Fibroblast of skin of left biceps (primary cell): ENCODE data around the gene SUGCT.
"Not testable (repeated sequence)": the region's sequence is repeated elsewhere in the genome, so short reads cannot be mapped to it uniquely, and the experiment has no call there.

Experiments used
- DNase-seq, 2 experiments: peaks; one replicate each; pipeline ENCODE4 v3.0.0-alpha.2; 2013; ENCODE audit warnings: low read depth in 2 of 2

SUGCT gene

GRCh38 chr7:40138973-40139372, 4.2 kb downstream of the SUGCT start:
- DNase-seq: no peak

GRCh38 chr7:40139891-40140290, 5.1 kb downstream of the SUGCT start:
- DNase-seq: not testable (repeated sequence)

GRCh38 chr7:40141916-40142315, 7.1 kb downstream of the SUGCT start:
- DNase-seq: not testable (repeated sequence)

GRCh38 chr7:40145596-40146130, 10.9 kb downstream of the SUGCT start:
- DNase-seq: not testable (repeated sequence)

- no peak for DNase-seq
Observed at GRCh38 chr7:40147371-40148246, 12.8 kb downstream of the SUGCT start.

GRCh38 chr7:40148247-40148580, 13.4 kb downstream of the SUGCT start:
- not testable (repeated sequence) for DNase-seq

GRCh38 chr7:40148671-40149070, 13.9 kb downstream of the SUGCT start:
- no peak for DNase-seq

- DNase-seq: no peak
Observed at GRCh38 chr7:40151504-40151903, 16.7 kb downstream of the SUGCT start.

- no peak for DNase-seq
Observed at GRCh38 chr7:40156988-40157387, 22.2 kb downstream of the SUGCT start.

- DNase-seq: no peak
Observed at GRCh38 chr7:40162516-40162915, 27.7 kb downstream of the SUGCT start.

- no peak for DNase-seq
Observed at GRCh38 chr7:40165216-40165615, 30.4 kb downstream of the SUGCT start.

GRCh38 chr7:40167291-40167690, 32.5 kb downstream of the SUGCT start:
- no peak for DNase-seq

GRCh38 chr7:40168266-40168665, 33.5 kb downstream of the SUGCT start:
- DNase-seq: not testable (repeated sequence)

GRCh38 chr7:40173121-40173520, 38.3 kb downstream of the SUGCT start:
- DNase-seq: not testable (repeated sequence)

GRCh38 chr7:40175256-40175655, 40.5 kb downstream of the SUGCT start:
- not testable (repeated sequence) for DNase-seq

- peak; percentile 36 to 38 for DNase-seq
Observed at GRCh38 chr7:40175725-40176510, 41.1 kb downstream of the SUGCT start.

- DNase-seq: no peak
Observed at GRCh38 chr7:40177071-40177470, 42.3 kb downstream of the SUGCT start.

- DNase-seq: no peak
Observed at GRCh38 chr7:40182452-40182851, 47.6 kb downstream of the SUGCT start.

- DNase-seq: no peak
Observed at GRCh38 chr7:40186586-40186985, 51.8 kb downstream of the SUGCT start.

GRCh38 chr7:40192036-40192435, 57.2 kb downstream of the SUGCT start:
- DNase-seq: peak; percentile 51 to 58

- DNase-seq: peak in 1 of 2 experiments; percentile 13
Observed at GRCh38 chr7:40194745-40195144, 59.9 kb downstream of the SUGCT start.

- DNase-seq: no peak
Observed at GRCh38 chr7:40197527-40197926, 62.7 kb downstream of the SUGCT start.
